Stomach smooth muscle (tissue), 2 donors: ENCODE results near the gene NEK4.

Experiments
- H3K27ac ChIP-seq: one replicate; pipeline ENCODE4 v1.7.0; 2013; ENCODE audit warnings: mild to moderate bottlenecking, low read length, inconsistent platforms
- H3K27me3 ChIP-seq, 2 donors: one replicate each; pipeline ENCODE4 v1.7.0; 2013; ENCODE audit warnings: low read length in 2 of 2; ENCODE audit not compliant: insufficient read depth in 2 of 2, control insufficient read depth in 1 of 2
- H3K36me3 ChIP-seq, 2 donors: one replicate each; pipeline ENCODE4 v1.7.0; 2013; ENCODE audit warnings: low read length in 2 of 2; ENCODE audit not compliant: control insufficient read depth in 2 of 2, insufficient read depth in 2 of 2
- H3K4me1 ChIP-seq: one replicate; pipeline ENCODE4 v1.7.0; 2013; ENCODE audit warnings: low read length; ENCODE audit not compliant: control insufficient read depth, insufficient read depth
- H3K4me3 ChIP-seq, 2 donors: one replicate each; pipeline ENCODE4 v1.7.0; 2013; ENCODE audit warnings: low read length in 2 of 2
- H3K9ac ChIP-seq, 2 donors: one replicate each; pipeline ENCODE4 v1.7.0; 2013; ENCODE audit warnings: low read length in 2 of 2, mild to moderate bottlenecking in 1 of 2
- H3K9me3 ChIP-seq, 2 donors: one replicate each; pipeline ENCODE4 v1.7.0; 2013; ENCODE audit warnings: low read length in 2 of 2; ENCODE audit not compliant: control insufficient read depth in 2 of 2
- donor health status: healthy.
- donor health status: Pancreatic carcinoma.

NEK4 gene

GRCh38 chr3:52786330-52787215 lies 15.8 kb upstream of the NEK4 start:
- Histone ChIP-seq H3K4me3 (no peak overlapping the region), H3K36me3 (no peaks in the 10 kb centered on the region), H3K9ac (no peak overlapping the region), H3K27me3 (peaks cover 0 to 3% of the 10 kb centered on the region in 2 donors), H3K9me3 (no peaks in the 10 kb centered on the region), H3K4me1 (no peaks in the 10 kb centered on the region), H3K27ac (no peak overlapping the region)

- Histone ChIP-seq H3K4me1 (no peaks in the 10 kb centered on the region), H3K9ac (no peak overlapping the region), H3K27ac (no peak overlapping the region), H3K36me3 (no peaks in the 10 kb centered on the region), H3K27me3 (peaks cover 0 to 3% of the 10 kb centered on the region in 2 donors), H3K4me3 (no peak overlapping the region), H3K9me3 (no peaks in the 10 kb centered on the region)
These were observed 14.3 kb upstream of the NEK4 start for GRCh38 chr3:52784931-52785590.

DNA sequence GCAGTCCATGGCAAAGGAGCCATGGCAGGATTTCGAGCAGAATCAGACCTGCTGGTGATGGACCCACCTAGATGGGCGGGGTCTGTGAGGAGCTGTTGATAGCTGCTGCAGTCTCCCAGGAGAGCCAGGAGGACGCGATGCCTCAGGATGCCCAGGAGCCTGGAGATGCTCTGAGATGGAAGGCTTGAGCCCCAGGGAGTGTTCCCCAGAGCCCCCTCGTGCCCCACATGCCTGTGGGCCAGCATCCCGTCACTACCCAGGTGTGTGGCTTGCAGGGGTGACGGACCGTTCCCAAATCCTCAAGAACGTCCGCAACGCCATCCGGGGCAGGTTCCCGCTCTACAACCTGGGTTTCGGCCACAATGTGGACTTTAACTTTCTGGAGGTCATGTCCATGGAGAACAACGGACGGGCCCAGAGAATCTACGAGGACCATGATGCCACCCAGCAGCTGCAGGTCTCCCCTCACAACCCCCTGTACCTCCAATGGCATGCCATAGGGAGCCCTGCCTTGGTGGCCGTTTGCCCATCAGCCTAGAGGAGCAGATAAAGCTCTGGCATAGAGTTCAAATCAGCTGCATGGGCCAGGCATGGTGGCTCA lies 13.4 kb upstream of the NEK4 start:
- H3K4me3 ChIP-seq, result no peak overlapping the region
- no peaks in the 10 kb centered on the region for H3K4me1 ChIP-seq
- H3K9ac ChIP-seq, result no peak overlapping the region
- H3K27me3 ChIP-seq, result peaks cover 2 to 3% of the 10 kb centered on the region in 2 donors
- no peak overlapping the region for H3K27ac ChIP-seq
- no peaks in the 10 kb centered on the region for H3K9me3 ChIP-seq
- H3K36me3 ChIP-seq, result no peaks in the 10 kb centered on the region

GRCh38 chr3:52783211-52783555 lies 12.4 kb upstream of the NEK4 start:
- Histone ChIP-seq H3K27me3 (peaks cover 2 to 3% of the 10 kb centered on the region in 2 donors), H3K4me3 (no peak overlapping the region), H3K27ac (no peak overlapping the region), H3K9ac (no peak overlapping the region), H3K4me1 (no peaks in the 10 kb centered on the region), H3K9me3 (no peaks in the 10 kb centered on the region), H3K36me3 (no peaks in the 10 kb centered on the region)

- Histone ChIP-seq H3K27me3 (peaks cover 2 to 3% of the 10 kb centered on the region in 2 donors), H3K9me3 (no peaks in the 10 kb centered on the region), H3K4me1 (no peaks in the 10 kb centered on the region), H3K9ac (no peak overlapping the region), H3K4me3 (no peak overlapping the region), H3K27ac (no peak overlapping the region), H3K36me3 (no peaks in the 10 kb centered on the region)
These were observed 11.9 kb upstream of the NEK4 start for GRCh38 chr3:52782412-52783210.

DNA sequence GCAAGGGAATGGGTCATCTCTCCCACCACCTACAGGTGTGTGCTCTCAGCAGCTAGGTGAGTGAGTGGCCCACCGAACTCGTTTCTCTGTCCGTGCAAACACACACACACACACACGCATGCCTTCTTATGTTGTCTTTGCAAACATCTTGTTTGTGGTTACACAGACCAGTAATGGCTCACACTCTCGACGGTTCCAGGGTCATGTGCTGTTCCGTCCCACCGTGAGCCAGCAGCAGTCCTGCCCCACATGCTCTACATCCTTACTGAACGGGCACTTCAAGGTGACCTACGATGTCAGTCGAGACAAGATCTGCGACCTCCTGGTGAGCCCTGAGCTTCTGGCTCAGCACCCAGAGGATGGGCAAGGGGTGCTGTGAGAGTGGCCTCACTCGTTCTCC lies 11.0 kb upstream of the NEK4 start:
- Histone ChIP-seq H3K9me3 (no peaks in the 10 kb centered on the region), H3K4me3 (no peak overlapping the region), H3K4me1 (no peaks in the 10 kb centered on the region), H3K36me3 (no peaks in the 10 kb centered on the region), H3K9ac (no peak overlapping the region), H3K27ac (no peak overlapping the region), H3K27me3 (peaks cover 2 to 3% of the 10 kb centered on the region in 2 donors)

DNA sequence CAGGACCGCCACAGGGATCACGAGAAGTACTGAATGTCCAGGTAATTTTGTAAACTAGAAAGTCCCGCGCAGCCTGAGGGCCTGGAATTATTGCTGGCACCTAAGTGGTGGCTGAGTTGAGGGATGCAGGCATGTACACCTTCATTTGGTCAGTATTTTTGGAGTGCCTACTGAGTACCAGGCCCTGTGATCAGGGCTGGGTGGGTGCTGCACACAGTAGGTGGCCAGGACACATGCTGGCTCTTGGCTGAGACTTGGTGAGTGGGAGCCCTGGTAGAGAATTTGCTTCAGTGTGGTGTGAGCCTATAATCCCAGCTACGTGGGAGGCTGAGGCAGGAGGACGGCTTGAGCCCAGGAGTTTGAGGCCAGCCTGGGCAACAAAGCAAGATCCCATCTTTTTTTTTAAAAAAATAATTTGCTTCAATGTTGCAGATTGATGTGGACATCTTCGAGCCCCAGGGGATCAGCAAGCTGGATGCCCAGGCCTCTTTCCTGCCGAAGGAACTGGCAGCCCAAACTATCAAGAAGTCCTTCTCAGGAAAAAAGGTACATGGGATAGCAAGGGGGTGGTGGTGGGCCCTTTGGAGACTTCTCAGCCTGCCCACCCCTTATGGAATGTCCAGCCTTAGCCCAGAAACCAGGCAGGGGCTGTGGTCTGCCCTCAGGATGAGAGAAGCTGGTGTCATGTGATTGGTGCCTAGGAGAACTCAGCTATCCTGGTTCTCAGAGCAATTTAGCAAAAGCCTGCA lies 9.3 kb upstream of the NEK4 start:
- Histone ChIP-seq H3K36me3 (no peaks in the 10 kb centered on the region), H3K4me1 (no peaks in the 10 kb centered on the region), H3K9me3 (no peaks in the 10 kb centered on the region), H3K27ac (no peak overlapping the region), H3K27me3 (peaks cover 2 to 3% of the 10 kb centered on the region in 2 donors), H3K9ac (no peak overlapping the region), H3K4me3 (no peak overlapping the region)

GRCh38 chr3:52779011-52779836 lies 8.5 kb upstream of the NEK4 start:
- Histone ChIP-seq H3K9ac (no peak overlapping the region), H3K27me3 (peaks cover 2 to 3% of the 10 kb centered on the region in 2 donors), H3K4me3 (no peak overlapping the region), H3K36me3 (no peaks in the 10 kb centered on the region), H3K9me3 (no peaks in the 10 kb centered on the region), H3K4me1 (no peaks in the 10 kb centered on the region), H3K27ac (no peak overlapping the region)

- H3K27ac ChIP-seq, result no peak overlapping the region
- peaks cover 2 to 3% of the 10 kb centered on the region in 2 donors for H3K27me3 ChIP-seq
- no peaks in the 10 kb centered on the region for H3K9me3 ChIP-seq
- no peak overlapping the region for H3K9ac ChIP-seq
- no peak overlapping the region for H3K4me3 ChIP-seq
- no peaks in the 10 kb centered on the region for H3K36me3 ChIP-seq
- H3K4me1 ChIP-seq, result no peaks in the 10 kb centered on the region
These were observed 7.4 kb upstream of the NEK4 start for GRCh38 chr3:52777959-52778805.
